ENCODE measurements around the gene NAPG. TPM values are rescaled to one million over a fixed set of nuclear protein-coding genes. Genes with fewer than 3 reads are reported as not detected.
"Not testable (repeated sequence)": the region's sequence is repeated elsewhere in the genome, so short reads cannot be mapped to it uniquely, and the experiment has no call there.

NAPG gene
- total and polyA plus RNA-seq, 4 donors: 12.7 to 37.4 (median 26.2) TPM

- peaks cover 0 to 2% (median 0%) of the 10 kb centered on the region in 4 donors for H3K9me3 ChIP-seq (ENCODE audit: control insufficient read depth in 4 of 4, insufficient read depth in 3 of 4, low read length in 3 of 4)
- no peaks in the 10 kb centered on the region for H3K27me3 ChIP-seq (ENCODE audit: control insufficient read depth in 3 of 3, insufficient read depth in 3 of 3, low read length in 2 of 3)
- H3K4me3 ChIP-seq: no peak overlapping the region
- no peaks in the 10 kb centered on the region for H3K36me3 ChIP-seq (ENCODE audit: control insufficient read depth in 4 of 4, insufficient read depth in 4 of 4, low read length in 4 of 4)
- ATAC-seq (ENCODE audit: insufficient read depth, low FRiP score) (no peak), DNase-seq (no peak)
- no peak for TF ChIP-seq CTCF (IDR thresholded peaks at IDR 0.05; ENCODE audit: control extremely low read depth, extremely low read depth)
- no peaks in the 10 kb centered on the region for H3K4me1 ChIP-seq (ENCODE audit: control insufficient read depth in 5 of 5, insufficient read depth in 5 of 5, low read length in 5 of 5)
- no peak overlapping the region for H3K9ac ChIP-seq (ENCODE audit: insufficient read depth in 1 of 2, low read length in 2 of 2)
- no peak overlapping the region for H3K27ac ChIP-seq (ENCODE audit: low read depth in 1 of 2, low read length in 1 of 2)
- WGBS, 2 donors: 76 to 97% methylated on average over 3 of the region's 3 CpGs
Observed at GRCh38 chr18:10566390-10566789, 40.6 kb downstream of the NAPG start.

GRCh38 chr18:10569941-10570340 is 44.1 kb downstream of the NAPG start:
- H3K9ac ChIP-seq (ENCODE audit: insufficient read depth in 1 of 2, low read length in 2 of 2); H3K4me3 ChIP-seq; DNase-seq; H3K27ac ChIP-seq (ENCODE audit: low read depth in 1 of 2, low read length in 1 of 2); H3K9me3 ChIP-seq (ENCODE audit: control insufficient read depth in 4 of 4, insufficient read depth in 3 of 4, low read length in 3 of 4); H3K27me3 ChIP-seq (ENCODE audit: control insufficient read depth in 3 of 3, insufficient read depth in 3 of 3, low read length in 2 of 3); H3K4me1 ChIP-seq (ENCODE audit: control insufficient read depth in 5 of 5, insufficient read depth in 5 of 5, low read length in 5 of 5); ATAC-seq (ENCODE audit: insufficient read depth, low FRiP score); H3K36me3 ChIP-seq (ENCODE audit: control insufficient read depth in 4 of 4, insufficient read depth in 4 of 4, low read length in 4 of 4): not testable (repeated sequence)
- 86 to 98% methylated on average over 5 of the region's 5 CpGs for WGBS, 2 donors

- H3K9ac ChIP-seq (ENCODE audit: insufficient read depth in 1 of 2, low read length in 2 of 2): no peak overlapping the region
- no peaks in the 10 kb centered on the region for H3K9me3 ChIP-seq (ENCODE audit: control insufficient read depth in 4 of 4, insufficient read depth in 3 of 4, low read length in 3 of 4)
- H3K4me1 ChIP-seq (ENCODE audit: control insufficient read depth in 5 of 5, insufficient read depth in 5 of 5, low read length in 5 of 5): no peaks in the 10 kb centered on the region
- H3K4me3 ChIP-seq: no peak overlapping the region
- no peaks in the 10 kb centered on the region for H3K36me3 ChIP-seq (ENCODE audit: control insufficient read depth in 4 of 4, insufficient read depth in 4 of 4, low read length in 4 of 4)
- no peak overlapping the region for H3K27ac ChIP-seq (ENCODE audit: low read depth in 1 of 2, low read length in 1 of 2)
- DNase-seq (no peak), ATAC-seq (ENCODE audit: insufficient read depth, low FRiP score) (no peak)
- WGBS, 2 donors: 89 to 93% methylated on average over 1 of the region's 1 CpG
- no peak for TF ChIP-seq CTCF (IDR thresholded peaks at IDR 0.05; ENCODE audit: control extremely low read depth, extremely low read depth)
- H3K27me3 ChIP-seq (ENCODE audit: control insufficient read depth in 3 of 3, insufficient read depth in 3 of 3, low read length in 2 of 3): no peaks in the 10 kb centered on the region
Observed at GRCh38 chr18:10570622-10571021, 44.8 kb downstream of the NAPG start.

GRCh38 chr18:10571537-10571936 is 45.7 kb downstream of the NAPG start:
- no peaks in the 10 kb centered on the region for H3K27me3 ChIP-seq (ENCODE audit: control insufficient read depth in 3 of 3, insufficient read depth in 3 of 3, low read length in 2 of 3)
- H3K9me3 ChIP-seq (ENCODE audit: control insufficient read depth in 4 of 4, insufficient read depth in 3 of 4, low read length in 3 of 4): no peaks in the 10 kb centered on the region
- TF ChIP-seq CTCF (IDR thresholded peaks at IDR 0.05; ENCODE audit: control extremely low read depth, extremely low read depth): no peak
- DNase-seq (no peak), ATAC-seq (ENCODE audit: insufficient read depth, low FRiP score) (no peak)
- no peak overlapping the region for H3K4me3 ChIP-seq
- no peak overlapping the region for H3K9ac ChIP-seq (ENCODE audit: insufficient read depth in 1 of 2, low read length in 2 of 2)
- H3K27ac ChIP-seq (ENCODE audit: low read depth in 1 of 2, low read length in 1 of 2): no peak overlapping the region
- H3K36me3 ChIP-seq (ENCODE audit: control insufficient read depth in 4 of 4, insufficient read depth in 4 of 4, low read length in 4 of 4): no peaks in the 10 kb centered on the region
- 60 to 81% methylated on average over 2 of the region's 2 CpGs for WGBS, 2 donors
- H3K4me1 ChIP-seq (ENCODE audit: control insufficient read depth in 5 of 5, insufficient read depth in 5 of 5, low read length in 5 of 5): no peaks in the 10 kb centered on the region

GRCh38 chr18:10573261-10573660 is 47.4 kb downstream of the NAPG start:
- ATAC-seq (ENCODE audit: insufficient read depth, low FRiP score); H3K36me3 ChIP-seq (ENCODE audit: control insufficient read depth in 4 of 4, insufficient read depth in 4 of 4, low read length in 4 of 4); H3K27me3 ChIP-seq (ENCODE audit: control insufficient read depth in 3 of 3, insufficient read depth in 3 of 3, low read length in 2 of 3); H3K27ac ChIP-seq (ENCODE audit: low read depth in 1 of 2, low read length in 1 of 2); H3K4me3 ChIP-seq; H3K9me3 ChIP-seq (ENCODE audit: control insufficient read depth in 4 of 4, insufficient read depth in 3 of 4, low read length in 3 of 4); H3K4me1 ChIP-seq (ENCODE audit: control insufficient read depth in 5 of 5, insufficient read depth in 5 of 5, low read length in 5 of 5); H3K9ac ChIP-seq (ENCODE audit: insufficient read depth in 1 of 2, low read length in 2 of 2); DNase-seq: not testable (repeated sequence)
- 75% methylated on average over 1 of the region's 2 CpGs; no CpG with 5 or more reads in 1 of the 2 donors for WGBS, 2 donors

GRCh38 chr18:10574412-10574811 is 48.6 kb downstream of the NAPG start:
- not testable (repeated sequence) for H3K4me1 ChIP-seq (ENCODE audit: control insufficient read depth in 5 of 5, insufficient read depth in 5 of 5, low read length in 5 of 5); H3K9ac ChIP-seq (ENCODE audit: insufficient read depth in 1 of 2, low read length in 2 of 2); H3K4me3 ChIP-seq; ATAC-seq (ENCODE audit: insufficient read depth, low FRiP score); H3K27ac ChIP-seq (ENCODE audit: low read depth in 1 of 2, low read length in 1 of 2); DNase-seq; H3K36me3 ChIP-seq (ENCODE audit: control insufficient read depth in 4 of 4, insufficient read depth in 4 of 4, low read length in 4 of 4); H3K9me3 ChIP-seq (ENCODE audit: control insufficient read depth in 4 of 4, insufficient read depth in 3 of 4, low read length in 3 of 4); H3K27me3 ChIP-seq (ENCODE audit: control insufficient read depth in 3 of 3, insufficient read depth in 3 of 3, low read length in 2 of 3)
- WGBS, 2 donors: 36 to 64% methylated on average over 2 of the region's 2 CpGs
